Osteocyte (in vitro differentiated cells): ENCODE data around the gene CCR2. TPM values are rescaled to one million over a fixed set of nuclear protein-coding genes. Genes with fewer than 3 reads are reported as not detected.

Source experiments
- DNase-seq: peaks from one replicate; pipeline ENCODE4 v3.0.0; 2021; ENCODE audit warnings: mixed read lengths; ENCODE audit not compliant: unreplicated experiment; ENCODE audit errors: extremely low spot score
- H3K27ac Mint-ChIP-seq: one replicate; pipeline ENCODE4 v1.8.0; 2021; ENCODE audit warnings: mild to moderate bottlenecking, mixed read lengths; ENCODE audit not compliant: unreplicated experiment
- H3K27me3 Mint-ChIP-seq: one replicate; pipeline ENCODE4 v1.8.0; 2021; ENCODE audit warnings: mixed read lengths; ENCODE audit not compliant: unreplicated experiment
- H3K36me3 Mint-ChIP-seq: one replicate; pipeline ENCODE4 v1.8.0; 2021; ENCODE audit warnings: mixed read lengths; ENCODE audit not compliant: unreplicated experiment
- H3K4me1 Mint-ChIP-seq: one replicate; pipeline ENCODE4 v1.8.0; 2021; ENCODE audit warnings: mixed read lengths; ENCODE audit not compliant: unreplicated experiment
- H3K4me3 Mint-ChIP-seq: one replicate; pipeline ENCODE4 v1.8.0; 2021; ENCODE audit warnings: mild to moderate bottlenecking, moderate library complexity, mixed read lengths; ENCODE audit not compliant: unreplicated experiment
- H3K9me3 Mint-ChIP-seq: one replicate; pipeline ENCODE4 v1.8.0; 2021; ENCODE audit warnings: mixed read lengths; ENCODE audit not compliant: unreplicated experiment
- total RNA-seq: library from RNA; stranded (reverse); gene quantifications from 2 replicates; pipeline ENCODE4 v1.2.1, GENCODE V29; 2021
- TF ChIP-seq, protein P1 (sequence below): fragments of 200-600 bp; sonication (generic); IDR thresholded peaks from 2 replicates; pipeline ENCODE4 v1.5.0; 2021; ENCODE audit warnings: antibody characterized with exemption, mild to moderate bottlenecking, moderate library complexity

The CCR2 gene
- total RNA-seq, 1 donor from 2014 or later: not detected

DNA sequence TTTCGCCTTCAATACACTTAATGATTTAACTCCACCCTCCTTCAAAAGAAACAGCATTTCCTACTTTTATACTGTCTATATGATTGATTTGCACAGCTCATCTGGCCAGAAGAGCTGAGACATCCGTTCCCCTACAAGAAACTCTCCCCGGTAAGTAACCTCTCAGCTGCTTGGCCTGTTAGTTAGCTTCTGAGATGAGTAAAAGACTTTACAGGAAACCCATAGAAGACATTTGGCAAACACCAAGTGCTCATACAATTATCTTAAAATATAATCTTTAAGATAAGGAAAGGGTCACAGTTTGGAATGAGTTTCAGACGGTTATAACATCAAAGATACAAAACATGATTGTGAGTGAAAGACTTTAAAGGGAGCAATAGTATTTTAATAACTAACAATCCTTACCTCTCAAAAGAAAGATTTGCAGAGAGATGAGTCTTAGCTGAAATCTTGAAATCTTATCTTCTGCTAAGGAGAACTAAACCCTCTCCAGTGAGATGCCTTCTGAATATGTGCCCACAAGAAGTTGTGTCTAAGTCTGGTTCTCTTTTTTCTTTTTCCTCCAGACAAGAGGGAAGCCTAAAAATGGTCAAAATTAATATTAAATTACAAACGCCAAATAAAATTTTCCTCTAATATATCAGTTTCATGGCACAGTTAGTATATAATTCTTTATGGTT lies 17.1 kb downstream of the CCR2 start, which contains the start of gene CCR5:
Gene CCR5, plus strand, starts transcription at position 108 of the 680 bp plus-strand sequence. CDS start 1,957 bp downstream, outside the sequence.
- Mint-ChIP-seq H3K36me3 (no peaks in the 10 kb centered on the region), H3K27me3 (peaks cover 72% of the 10 kb centered on the region), H3K4me1 (no peaks in the 10 kb centered on the region), H3K4me3 (no peak within 1 kb of the TSS), H3K9me3 (no peaks in the 10 kb centered on the region), H3K27ac (no peak within 1 kb of the TSS)
- no peak for DNase-seq
- TF ChIP-seq, protein P1, sequence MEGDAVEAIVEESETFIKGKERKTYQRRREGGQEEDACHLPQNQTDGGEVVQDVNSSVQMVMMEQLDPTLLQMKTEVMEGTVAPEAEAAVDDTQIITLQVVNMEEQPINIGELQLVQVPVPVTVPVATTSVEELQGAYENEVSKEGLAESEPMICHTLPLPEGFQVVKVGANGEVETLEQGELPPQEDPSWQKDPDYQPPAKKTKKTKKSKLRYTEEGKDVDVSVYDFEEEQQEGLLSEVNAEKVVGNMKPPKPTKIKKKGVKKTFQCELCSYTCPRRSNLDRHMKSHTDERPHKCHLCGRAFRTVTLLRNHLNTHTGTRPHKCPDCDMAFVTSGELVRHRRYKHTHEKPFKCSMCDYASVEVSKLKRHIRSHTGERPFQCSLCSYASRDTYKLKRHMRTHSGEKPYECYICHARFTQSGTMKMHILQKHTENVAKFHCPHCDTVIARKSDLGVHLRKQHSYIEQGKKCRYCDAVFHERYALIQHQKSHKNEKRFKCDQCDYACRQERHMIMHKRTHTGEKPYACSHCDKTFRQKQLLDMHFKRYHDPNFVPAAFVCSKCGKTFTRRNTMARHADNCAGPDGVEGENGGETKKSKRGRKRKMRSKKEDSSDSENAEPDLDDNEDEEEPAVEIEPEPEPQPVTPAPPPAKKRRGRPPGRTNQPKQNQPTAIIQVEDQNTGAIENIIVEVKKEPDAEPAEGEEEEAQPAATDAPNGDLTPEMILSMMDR: no peak

DNA sequence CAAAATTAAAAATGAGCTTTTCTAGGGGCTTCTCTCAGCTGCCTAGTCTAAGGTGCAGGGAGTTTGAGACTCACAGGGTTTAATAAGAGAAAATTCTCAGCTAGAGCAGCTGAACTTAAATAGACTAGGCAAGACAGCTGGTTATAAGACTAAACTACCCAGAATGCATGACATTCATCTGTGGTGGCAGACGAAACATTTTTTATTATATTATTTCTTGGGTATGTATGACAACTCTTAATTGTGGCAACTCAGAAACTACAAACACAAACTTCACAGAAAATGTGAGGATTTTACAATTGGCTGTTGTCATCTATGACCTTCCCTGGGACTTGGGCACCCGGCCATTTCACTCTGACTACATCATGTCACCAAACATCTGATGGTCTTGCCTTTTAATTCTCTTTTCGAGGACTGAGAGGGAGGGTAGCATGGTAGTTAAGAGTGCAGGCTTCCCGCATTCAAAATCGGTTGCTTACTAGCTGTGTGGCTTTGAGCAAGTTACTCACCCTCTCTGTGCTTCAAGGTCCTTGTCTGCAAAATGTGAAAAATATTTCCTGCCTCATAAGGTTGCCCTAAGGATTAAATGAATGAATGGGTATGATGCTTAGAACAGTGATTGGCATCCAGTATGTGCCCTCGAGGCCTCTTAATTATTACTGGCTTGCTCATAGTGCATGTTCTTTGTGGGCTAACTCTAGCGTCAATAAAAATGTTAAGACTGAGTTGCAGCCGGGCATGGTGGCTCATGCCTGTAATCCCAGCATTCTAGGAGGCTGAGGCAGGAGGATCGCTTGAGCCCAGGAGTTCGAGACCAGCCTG lies 17.8 kb downstream of the CCR2 start:
- TF ChIP-seq, protein P1: no peak
- Mint-ChIP-seq H3K9me3 (no peaks in the 10 kb centered on the region), H3K4me3 (no peak overlapping the region), H3K27ac (no peak overlapping the region), H3K4me1 (no peaks in the 10 kb centered on the region), H3K27me3 (peaks cover 74% of the 10 kb centered on the region), H3K36me3 (no peaks in the 10 kb centered on the region)
- DNase-seq: no peak

DNA sequence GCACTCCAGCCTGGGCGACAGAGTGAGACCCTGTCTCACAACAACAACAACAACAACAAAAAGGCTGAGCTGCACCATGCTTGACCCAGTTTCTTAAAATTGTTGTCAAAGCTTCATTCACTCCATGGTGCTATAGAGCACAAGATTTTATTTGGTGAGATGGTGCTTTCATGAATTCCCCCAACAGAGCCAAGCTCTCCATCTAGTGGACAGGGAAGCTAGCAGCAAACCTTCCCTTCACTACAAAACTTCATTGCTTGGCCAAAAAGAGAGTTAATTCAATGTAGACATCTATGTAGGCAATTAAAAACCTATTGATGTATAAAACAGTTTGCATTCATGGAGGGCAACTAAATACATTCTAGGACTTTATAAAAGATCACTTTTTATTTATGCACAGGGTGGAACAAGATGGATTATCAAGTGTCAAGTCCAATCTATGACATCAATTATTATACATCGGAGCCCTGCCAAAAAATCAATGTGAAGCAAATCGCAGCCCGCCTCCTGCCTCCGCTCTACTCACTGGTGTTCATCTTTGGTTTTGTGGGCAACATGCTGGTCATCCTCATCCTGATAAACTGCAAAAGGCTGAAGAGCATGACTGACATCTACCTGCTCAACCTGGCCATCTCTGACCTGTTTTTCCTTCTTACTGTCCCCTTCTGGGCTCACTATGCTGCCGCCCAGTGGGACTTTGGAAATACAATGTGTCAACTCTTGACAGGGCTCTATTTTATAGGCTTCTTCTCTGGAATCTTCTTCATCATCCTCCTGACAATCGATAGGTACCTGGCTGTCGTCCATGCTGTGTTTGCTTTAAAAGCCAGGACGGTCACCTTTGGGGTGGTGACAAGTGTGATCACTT lies 18.8 kb downstream of the CCR2 start:
- Mint-ChIP-seq H3K27me3 (peaks cover 75% of the 10 kb centered on the region), H3K27ac (no peak overlapping the region), H3K4me1 (no peaks in the 10 kb centered on the region), H3K9me3 (no peaks in the 10 kb centered on the region), H3K4me3 (no peak overlapping the region), H3K36me3 (no peaks in the 10 kb centered on the region)
- DNase-seq: no peak
- TF ChIP-seq, protein P1: peak; percentile 30

DNA sequence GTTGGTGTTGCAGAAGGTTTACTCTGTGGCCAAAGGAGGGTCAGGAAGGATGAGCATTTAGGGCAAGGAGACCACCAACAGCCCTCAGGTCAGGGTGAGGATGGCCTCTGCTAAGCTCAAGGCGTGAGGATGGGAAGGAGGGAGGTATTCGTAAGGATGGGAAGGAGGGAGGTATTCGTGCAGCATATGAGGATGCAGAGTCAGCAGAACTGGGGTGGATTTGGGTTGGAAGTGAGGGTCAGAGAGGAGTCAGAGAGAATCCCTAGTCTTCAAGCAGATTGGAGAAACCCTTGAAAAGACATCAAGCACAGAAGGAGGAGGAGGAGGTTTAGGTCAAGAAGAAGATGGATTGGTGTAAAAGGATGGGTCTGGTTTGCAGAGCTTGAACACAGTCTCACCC lies 20.8 kb downstream of the CCR2 start:
- no peak for DNase-seq
- no peaks in the 10 kb centered on the region for H3K36me3 Mint-ChIP-seq
- no peak overlapping the region for H3K27ac Mint-ChIP-seq
- H3K4me3 Mint-ChIP-seq: no peak overlapping the region
- peaks cover 61% of the 10 kb centered on the region for H3K27me3 Mint-ChIP-seq
- no peaks in the 10 kb centered on the region for H3K9me3 Mint-ChIP-seq
- no peaks in the 10 kb centered on the region for H3K4me1 Mint-ChIP-seq
- TF ChIP-seq, protein P1: no peak
